Measurements from ENCODE around the gene RNASE11.
"Not testable (repeated sequence)": the region's sequence is repeated elsewhere in the genome, so short reads cannot be mapped to it uniquely, and the experiment has no call there.

The RNASE11 gene

DNA sequence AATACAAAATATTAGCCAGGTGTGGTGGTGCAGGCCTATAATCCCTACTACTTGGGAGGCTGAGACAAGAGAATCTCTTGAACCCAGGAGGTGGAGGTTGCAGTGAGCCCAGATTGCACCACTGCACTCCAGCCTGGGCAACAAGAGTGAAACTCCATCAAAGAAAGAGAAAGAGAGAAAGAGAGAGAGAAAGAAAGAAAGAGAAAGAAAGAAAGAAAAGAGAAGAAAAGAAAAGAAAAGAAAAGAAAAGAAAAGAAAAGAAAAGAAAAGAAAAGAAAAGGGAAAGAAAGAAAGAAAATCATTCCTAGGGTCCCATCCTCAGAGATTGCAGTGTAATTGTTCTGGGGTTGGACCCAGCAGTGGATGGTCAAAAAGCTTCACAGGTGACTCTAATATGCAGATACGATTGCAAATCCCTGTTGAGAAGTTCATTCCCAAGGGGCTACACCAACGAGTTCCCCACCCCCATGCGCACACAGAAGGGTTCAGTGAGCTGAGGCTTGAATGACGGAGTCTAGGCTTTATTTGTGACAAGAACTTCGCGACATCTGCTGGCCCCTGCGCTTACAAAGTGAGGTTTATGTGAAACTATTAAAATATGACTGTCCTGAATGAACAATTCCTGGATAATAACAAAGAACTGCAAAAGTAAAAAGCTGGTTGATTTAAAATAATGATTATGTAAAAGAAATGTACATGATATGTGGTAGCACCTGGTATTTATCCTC, 20.7 kb upstream of the RNASE11 start:
- no peak for DNase-seq (ENCODE audit: insufficient read length, low spot score)
- TF ChIP-seq POLR2A (IDR thresholded peaks at IDR 0.05; ENCODE audit: low read depth, low read length) = no peak
- FAIRE-seq = no peak

DNA sequence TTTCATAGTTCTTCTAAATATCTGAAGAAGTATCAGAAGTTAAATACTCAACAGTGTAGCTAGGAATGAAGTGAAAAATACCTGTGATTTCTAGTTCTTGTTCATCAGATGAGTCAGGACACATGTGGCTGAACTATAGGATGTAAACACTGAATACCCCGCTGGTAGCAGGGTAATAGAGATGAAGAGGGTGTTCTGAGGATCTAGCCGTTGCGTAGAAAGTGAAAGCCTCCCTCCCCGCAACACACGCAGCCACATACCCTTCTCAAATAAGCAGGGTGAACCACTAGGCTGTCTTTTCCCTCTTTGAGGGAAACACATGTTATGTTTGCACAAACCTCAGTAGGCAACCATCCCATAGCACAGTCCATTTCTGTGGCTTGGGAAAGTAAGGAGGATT, 19.8 kb upstream of the RNASE11 start:
- no peak for FAIRE-seq
- DNase-seq (ENCODE audit: insufficient read length, low spot score) = no peak
- TF ChIP-seq POLR2A (IDR thresholded peaks at IDR 0.05; ENCODE audit: low read depth, low read length) = no peak

DNA sequence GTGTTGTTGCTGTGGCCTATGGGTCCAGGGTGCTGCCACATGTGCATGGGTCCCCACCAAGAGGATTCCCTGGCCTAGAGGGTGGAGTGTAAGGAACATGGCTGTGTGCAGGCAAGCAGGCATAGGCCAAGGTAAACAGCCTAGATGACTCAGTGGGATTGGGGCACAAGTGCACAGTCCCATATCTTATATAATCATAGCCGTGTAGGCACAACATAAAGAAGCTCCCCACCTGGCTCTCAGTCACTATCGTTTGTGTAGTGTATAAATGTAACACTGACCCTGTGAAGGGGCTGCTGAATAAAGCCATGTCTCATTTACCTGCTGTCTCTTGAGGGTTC, 19.1 kb upstream of the RNASE11 start:
- FAIRE-seq = no peak
- DNase-seq (ENCODE audit: insufficient read length, low spot score) = no peak
- no peak for TF ChIP-seq POLR2A (IDR thresholded peaks at IDR 0.05; ENCODE audit: low read depth, low read length)

DNA sequence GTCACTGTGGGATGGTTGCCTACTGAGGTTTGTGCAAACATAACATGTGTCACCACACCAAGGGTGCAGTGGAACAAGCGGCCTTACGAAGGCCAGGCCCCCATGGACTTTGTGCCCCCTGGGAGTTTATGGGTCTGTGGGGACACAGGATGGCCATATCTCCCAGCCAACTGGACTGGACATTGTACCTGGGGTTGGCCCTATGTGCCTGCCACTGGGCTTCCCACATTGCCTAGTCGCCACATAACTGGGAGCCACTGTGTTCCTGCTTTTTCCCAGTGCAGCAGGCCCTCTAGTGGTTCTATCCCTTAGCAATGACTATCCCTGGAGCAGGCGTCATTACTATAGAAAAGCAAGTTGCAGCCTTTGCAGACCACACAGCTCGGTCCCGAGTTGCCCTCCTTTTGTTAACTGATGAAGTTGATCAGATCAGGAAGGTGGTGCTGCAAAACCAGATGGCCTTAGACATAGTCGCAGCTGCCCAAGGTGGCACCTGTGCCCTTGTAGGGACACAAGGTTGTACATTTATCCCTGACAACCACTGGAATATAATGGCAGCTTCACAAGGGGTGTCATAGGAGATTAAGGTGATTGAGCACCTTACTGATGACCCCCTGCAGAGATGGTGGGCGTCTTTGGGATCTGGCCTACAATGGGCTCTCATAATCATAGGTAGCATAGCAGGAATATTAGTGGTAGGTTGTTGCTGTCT, 18.5 kb upstream of the RNASE11 start:
- TF ChIP-seq POLR2A (IDR thresholded peaks at IDR 0.05; ENCODE audit: low read depth, low read length) = no peak
- DNase-seq (ENCODE audit: insufficient read length, low spot score) (no peak), FAIRE-seq (no peak)

DNA sequence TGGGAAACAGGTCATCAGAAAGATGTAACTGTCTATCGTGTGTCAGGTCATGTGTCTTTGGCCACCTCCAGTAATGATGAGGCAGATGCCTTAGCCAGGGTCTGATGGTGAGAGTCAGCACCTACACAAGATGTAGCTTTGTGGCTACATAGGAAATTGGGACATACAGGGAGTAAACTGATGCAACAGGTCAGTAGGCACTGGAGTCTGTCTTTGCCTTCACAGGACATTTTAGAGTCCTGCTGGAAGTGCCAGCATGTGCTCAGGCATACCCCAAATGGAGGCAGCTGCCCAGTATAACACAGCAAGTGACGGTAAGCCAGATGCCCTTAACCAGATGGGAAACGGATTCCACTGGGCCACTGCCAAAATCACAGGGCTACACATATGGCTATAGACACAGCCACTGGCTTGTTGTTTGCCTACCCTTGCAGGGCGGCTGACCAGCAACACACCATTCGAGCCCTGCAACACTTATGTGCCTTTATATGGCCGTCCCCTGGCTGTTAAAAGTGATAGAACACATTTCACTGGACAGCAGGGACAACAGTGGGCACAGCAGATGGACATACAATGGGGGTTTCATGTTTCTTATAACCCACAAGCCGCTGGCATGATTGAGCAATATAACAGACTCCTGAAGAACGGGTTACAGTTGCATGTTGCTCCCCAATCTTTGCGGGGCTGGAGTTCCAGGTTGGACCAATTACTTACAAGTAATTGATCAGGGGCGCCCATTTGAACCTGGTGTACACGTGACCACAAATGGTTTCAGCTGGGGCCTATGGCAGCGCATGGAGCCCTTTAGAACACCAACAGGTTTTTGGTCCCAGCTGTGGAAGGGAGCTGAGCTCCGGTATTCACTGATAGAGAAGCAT, 16.3 kb upstream of the RNASE11 start:
- DNase-seq (ENCODE audit: insufficient read length, low spot score) (no peak), FAIRE-seq (no peak)
- no peak for TF ChIP-seq POLR2A (IDR thresholded peaks at IDR 0.05; ENCODE audit: low read depth, low read length)

DNA sequence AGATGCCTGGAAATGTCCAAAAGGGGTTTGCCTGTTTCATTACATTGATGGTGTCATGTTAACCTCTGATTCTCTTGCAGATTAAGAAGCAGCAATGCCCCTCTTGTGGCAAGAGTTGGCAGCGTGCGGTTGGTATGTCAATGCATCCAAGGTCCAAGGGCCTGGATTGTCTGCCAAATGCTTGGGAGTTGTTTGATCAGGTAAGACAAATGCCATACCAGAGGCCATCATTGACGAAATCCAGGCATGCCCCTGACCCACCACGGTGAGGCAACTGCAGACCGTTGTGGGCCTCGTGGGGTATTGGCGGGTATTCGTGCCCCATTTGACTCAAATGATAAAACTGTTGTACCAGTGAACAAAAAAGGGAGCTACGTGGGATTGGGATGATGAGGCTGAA, 14.8 kb upstream of the RNASE11 start:
- FAIRE-seq = no peak

DNA sequence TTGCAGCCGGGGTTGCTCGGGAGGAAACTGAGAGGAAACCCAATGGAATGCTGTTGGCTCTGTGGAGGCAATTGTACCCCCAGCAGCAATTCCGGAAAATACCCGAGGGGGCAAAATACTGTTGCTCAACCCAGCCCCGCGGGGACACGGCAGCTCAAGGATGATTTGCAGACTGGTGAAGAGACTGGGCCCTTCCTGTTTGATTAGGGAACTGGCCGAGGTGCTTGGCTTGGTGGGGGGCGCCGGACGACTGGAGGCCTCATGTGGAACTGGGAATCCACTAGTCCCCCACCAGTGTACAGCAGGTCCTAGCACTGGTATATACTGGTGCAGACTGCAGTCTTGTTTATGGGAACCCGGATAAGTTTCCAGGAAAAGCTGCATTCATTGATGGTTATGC, 13.7 kb upstream of the RNASE11 start:
- DNase-seq (ENCODE audit: insufficient read length, low spot score) = no peak
- no peak for TF ChIP-seq POLR2A (IDR thresholded peaks at IDR 0.05; ENCODE audit: low read depth, low read length)
- FAIRE-seq = no peak

More for the DNA sequence above, 14.8 kb upstream of the RNASE11 start:
- DNase-seq (ENCODE audit: insufficient read length, low spot score) = no peak
- no peak for TF ChIP-seq POLR2A (IDR thresholded peaks at IDR 0.05; ENCODE audit: low read depth, low read length)

DNA sequence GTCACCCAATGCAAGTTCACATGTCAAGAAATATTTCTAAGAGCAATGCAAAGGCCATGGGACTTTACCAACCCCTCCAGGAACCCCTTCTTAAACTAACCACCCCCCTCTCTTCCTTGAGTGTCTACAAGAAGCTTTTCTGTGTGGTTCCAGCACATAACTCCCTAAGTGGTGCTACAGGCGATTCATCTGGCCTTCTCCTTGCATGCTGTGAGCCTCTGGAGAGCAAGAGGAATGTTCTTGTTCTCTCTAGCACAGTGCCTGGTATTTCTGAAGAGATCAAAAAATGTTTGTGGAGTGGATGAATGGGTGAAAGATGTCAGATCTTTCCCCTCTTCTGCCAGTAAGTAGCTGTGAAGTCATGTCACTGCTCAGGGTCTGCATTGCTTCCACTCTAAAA, 9.3 kb upstream of the RNASE11 start:
- DNase-seq (ENCODE audit: insufficient read length, low spot score) = no peak
- FAIRE-seq = no peak
- no peak for TF ChIP-seq POLR2A (IDR thresholded peaks at IDR 0.05; ENCODE audit: low read depth, low read length)

DNA sequence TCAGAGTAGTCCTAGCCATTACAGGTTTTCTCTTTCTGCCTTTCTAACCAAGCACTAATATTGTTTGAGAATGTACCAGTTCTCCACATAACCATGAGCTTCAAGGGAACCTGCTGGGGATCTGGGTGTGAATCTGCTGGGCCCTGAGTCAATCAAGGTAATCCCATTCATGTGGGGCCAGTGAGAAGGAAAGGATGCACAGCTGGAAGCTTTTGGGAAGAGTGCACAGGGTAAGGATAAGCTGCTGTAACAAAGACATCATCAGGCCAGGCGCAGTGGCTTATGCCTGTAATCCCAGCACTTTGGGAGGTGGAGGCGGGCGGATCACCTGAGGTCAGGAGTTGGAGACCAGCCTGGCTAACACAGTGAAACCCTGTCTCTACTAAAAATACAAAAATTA, 7.9 kb upstream of the RNASE11 start:
- not testable (repeated sequence) for FAIRE-seq; DNase-seq (ENCODE audit: insufficient read length, low spot score)

DNA sequence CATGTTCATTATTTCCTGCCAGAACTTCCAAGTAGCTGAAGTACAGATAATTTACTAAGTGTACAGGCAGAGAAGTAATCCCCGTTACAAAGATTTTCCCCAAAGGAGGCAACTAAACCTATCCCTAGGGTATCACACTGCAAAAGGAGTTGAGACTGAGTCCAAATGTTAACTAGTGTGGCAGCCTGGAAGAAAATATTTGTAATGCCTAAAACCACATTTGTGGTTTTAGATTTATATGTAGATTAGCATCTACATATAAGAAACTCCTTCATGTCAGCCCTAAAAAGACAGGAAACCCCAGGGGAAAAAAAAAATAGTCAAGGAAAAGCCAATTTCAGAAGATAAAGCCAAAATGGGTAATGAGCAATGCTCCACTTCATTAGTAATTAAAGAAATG, 4.8 kb upstream of the RNASE11 start:
- FAIRE-seq = no peak
- TF ChIP-seq POLR2A (IDR thresholded peaks at IDR 0.05; ENCODE audit: low read depth, low read length) = no peak
- DNase-seq (ENCODE audit: insufficient read length, low spot score) = no peak

DNA sequence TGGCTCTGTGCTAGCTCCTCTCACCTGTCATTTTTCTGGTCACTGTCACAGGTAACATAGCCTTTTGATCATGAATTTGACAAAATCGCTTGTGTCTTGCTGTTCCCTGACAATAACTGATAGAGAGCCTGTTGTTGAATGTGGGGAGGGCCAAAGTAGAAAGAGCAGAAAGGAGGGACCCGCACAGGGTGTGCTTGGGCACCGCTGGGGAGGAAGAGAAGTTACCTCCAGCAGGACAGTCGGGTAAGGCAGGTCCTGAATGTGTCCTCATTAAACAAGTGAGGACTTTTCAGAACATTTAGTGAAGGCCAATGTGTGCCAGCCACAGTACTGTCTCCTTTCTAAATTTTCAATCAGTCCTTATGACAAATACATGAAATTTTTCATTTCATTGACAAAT, 3.4 kb upstream of the RNASE11 start, which contains the start of gene RNASE12:
TSS of gene RNASE12 (minus strand) at position 142 of the 400 bp plus-strand sequence. CDS start 653 bp downstream, outside the sequence.
- DNase-seq (ENCODE audit: insufficient read length, low spot score) = no peak
- no peak for TF ChIP-seq POLR2A (IDR thresholded peaks at IDR 0.05; ENCODE audit: low read depth, low read length)
- FAIRE-seq = no peak

DNA sequence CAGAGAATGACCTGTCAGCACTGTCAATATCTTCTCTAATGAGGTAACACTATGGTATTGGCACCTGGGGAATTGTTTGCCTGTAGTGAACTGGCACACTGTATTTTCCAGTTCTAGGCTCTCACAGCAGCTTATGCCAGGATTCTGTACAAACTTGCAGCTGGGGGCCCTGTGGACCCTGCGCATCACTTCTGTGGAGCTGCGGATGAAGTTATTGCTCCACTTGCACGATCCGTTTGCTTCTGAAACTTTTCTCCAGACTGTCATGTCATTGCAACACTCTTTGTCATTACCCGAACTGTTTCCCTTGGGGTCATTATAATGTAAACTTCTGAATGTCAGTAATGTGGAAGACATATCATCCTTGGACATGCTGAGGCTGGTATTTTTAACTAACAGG, 3.9 kb downstream of the RNASE11 start:
- no peak for FAIRE-seq
- TF ChIP-seq POLR2A (IDR thresholded peaks at IDR 0.05; ENCODE audit: low read depth, low read length) = no peak
- DNase-seq (ENCODE audit: insufficient read length, low spot score) = no peak

DNA sequence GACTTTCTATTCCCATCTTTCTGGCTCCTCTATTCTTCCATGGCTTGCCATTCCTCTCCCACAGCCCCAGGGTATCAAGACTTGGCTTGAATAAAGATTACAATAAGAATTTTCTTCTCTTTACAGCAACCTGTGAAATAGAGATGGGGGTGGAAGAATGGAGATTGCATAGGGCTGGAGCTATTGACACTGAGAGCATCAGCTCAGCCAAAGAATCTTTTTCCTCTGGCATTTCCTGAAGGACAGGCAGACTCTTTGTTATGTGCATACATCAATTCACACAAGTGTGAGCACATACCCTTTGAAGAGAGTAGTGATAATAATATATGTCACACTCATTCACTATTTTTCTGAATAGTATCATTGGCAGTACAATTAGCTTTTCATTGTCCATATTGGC, 4.7 kb downstream of the RNASE11 start:
- no peak for TF ChIP-seq POLR2A (IDR thresholded peaks at IDR 0.05; ENCODE audit: low read depth, low read length)
- DNase-seq (ENCODE audit: insufficient read length, low spot score) = no peak
- no peak for FAIRE-seq

DNA sequence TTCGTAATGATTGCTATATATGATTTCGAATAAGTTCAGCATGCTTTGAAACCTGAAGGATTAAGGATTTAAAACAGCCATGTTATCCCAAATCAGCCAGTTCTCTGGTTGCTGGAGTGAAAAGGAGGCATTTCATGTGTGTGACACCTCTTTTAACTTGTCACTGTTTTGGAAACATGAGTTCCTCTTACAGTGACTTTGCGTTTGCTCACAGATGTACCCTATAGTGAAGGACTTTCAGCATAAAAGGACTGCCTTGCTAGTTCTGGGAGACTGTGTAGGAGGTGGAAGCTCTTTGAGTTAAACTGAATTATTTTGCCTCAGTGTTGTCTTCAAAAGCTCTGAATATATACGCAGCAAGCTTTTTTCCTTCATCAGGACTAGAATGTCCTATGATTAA, 7.6 kb downstream of the RNASE11 start:
- no peak for DNase-seq (ENCODE audit: insufficient read length, low spot score)
- no peak for TF ChIP-seq POLR2A (IDR thresholded peaks at IDR 0.05; ENCODE audit: low read depth, low read length)
- no peak for FAIRE-seq
